ENCODE measurements around the gene FGFR1OP2. TPM values are rescaled to one million over a fixed set of nuclear protein-coding genes. Genes with fewer than 3 reads are reported as not detected.
A peak's percentile ranks its signal among the peaks of the same experiment; 100 is the strongest.
"Not testable (repeated sequence)": the region's sequence is repeated elsewhere in the genome, so short reads cannot be mapped to it uniquely, and the experiment has no call there.

FGFR1OP2 gene
- total RNA-seq = 12.7 TPM

- DNase-seq (ENCODE audit: low spot score) (peak; percentile 99), ATAC-seq (peak; percentile 93)
Measured at GRCh38 chr12:26937863-26938700, at the start of gene FGFR1OP2, which contains the start of gene INTS13. Gene FGFR1OP2 (plus strand): TSS chr12:26938470. CDS start chr12:26954159, 15,689 bp downstream. Gene INTS13 (minus strand): TSS chr12:26937981. CDS start chr12:26936803, 1,178 bp downstream.

DNA sequence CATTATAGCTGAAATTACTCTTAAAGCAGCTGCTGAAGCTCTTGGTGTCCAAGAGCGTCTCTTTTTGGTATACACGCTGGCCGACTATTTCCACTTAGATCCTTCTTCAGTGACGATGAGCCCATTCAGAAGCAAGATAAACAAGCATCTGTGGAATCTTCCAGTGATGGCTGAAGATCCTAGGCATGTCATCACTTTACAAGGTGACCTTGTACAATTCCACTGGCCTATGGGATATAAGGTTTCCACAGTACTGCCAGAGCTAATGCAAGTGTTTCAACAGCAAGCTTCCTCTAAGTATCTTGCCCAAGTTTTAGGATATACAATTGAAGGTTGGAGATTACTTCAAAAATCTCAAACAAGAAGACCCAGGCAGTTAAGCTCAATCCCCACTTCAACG is 47.5 kb upstream of the FGFR1OP2 start:
- DNase-seq (ENCODE audit: low spot score) = no peak
- ATAC-seq = no peak

DNA sequence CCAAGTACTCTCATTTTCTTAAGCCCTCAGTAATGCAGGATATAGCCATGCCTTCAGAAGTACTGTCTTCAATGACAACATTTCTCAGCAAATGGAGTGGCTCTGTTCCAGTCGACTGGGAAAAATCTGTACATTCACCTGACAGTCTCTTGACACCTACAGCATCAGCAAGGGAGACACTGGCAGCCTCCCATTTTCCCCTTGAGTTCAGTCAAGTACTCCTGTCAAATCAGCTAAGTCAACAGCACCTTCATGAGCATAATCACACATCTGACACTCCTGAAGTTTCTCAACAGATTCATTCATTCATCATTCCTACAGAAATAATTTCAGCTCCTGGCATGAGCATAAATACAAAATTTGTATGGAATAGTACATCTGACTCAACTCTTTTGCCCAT is 46.6 kb upstream of the FGFR1OP2 start:
- ATAC-seq = no peak

GRCh38 chr12:26895672-26896071 is 42.6 kb upstream of the FGFR1OP2 start:
- DNase-seq (ENCODE audit: low spot score) = no peak
- no peak for ATAC-seq

More for the DNA sequence above, 46.6 kb upstream of the FGFR1OP2 start:
- DNase-seq (ENCODE audit: low spot score) = no peak

GRCh38 chr12:26896913-26897312 is 41.4 kb upstream of the FGFR1OP2 start:
- ATAC-seq (no peak), DNase-seq (ENCODE audit: low spot score) (no peak)

DNA sequence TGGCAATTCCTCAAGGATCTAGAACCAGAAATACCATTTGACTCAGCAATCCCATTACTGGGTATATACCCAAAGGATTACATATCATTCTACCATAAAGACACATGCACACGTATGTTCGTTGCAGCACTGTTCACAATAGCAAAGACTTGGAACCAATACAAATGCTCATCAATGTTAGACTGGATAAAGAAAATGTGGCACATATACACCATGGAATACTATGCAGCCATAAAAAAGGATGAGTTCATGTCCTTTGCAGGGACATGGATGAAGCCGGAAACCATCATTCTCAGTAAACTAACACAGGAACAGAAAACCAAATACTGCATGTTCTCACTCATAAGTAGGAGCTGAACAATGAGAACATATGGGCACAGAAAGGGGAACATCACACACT is 34.9 kb upstream of the FGFR1OP2 start:
- not testable (repeated sequence) for DNase-seq (ENCODE audit: low spot score); ATAC-seq

- ATAC-seq (no peak), DNase-seq (ENCODE audit: low spot score) (no peak)
Measured at GRCh38 chr12:26906024-26906423, 32.2 kb upstream of the FGFR1OP2 start.

DNA sequence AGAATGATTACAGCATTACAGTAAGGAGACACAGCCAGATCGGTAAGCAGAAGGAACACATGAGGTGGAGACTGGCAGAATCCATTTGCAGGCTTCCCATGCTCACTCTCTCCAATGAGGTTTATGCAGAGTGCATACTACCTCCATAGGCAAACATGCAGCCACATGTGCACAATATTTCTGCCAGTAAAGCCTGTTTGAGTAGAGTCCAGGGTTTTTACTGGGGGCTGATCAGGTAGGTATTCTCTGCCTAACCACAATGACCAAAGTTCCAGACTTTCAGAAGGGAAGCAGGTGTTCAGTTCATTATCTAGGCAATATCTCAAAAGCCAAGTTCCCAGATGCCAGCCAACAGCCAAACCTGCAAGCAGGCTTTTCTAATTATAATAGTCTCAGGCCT is 31.6 kb upstream of the FGFR1OP2 start:
- ATAC-seq (peak; percentile 19), DNase-seq (ENCODE audit: low spot score) (no peak)

DNA sequence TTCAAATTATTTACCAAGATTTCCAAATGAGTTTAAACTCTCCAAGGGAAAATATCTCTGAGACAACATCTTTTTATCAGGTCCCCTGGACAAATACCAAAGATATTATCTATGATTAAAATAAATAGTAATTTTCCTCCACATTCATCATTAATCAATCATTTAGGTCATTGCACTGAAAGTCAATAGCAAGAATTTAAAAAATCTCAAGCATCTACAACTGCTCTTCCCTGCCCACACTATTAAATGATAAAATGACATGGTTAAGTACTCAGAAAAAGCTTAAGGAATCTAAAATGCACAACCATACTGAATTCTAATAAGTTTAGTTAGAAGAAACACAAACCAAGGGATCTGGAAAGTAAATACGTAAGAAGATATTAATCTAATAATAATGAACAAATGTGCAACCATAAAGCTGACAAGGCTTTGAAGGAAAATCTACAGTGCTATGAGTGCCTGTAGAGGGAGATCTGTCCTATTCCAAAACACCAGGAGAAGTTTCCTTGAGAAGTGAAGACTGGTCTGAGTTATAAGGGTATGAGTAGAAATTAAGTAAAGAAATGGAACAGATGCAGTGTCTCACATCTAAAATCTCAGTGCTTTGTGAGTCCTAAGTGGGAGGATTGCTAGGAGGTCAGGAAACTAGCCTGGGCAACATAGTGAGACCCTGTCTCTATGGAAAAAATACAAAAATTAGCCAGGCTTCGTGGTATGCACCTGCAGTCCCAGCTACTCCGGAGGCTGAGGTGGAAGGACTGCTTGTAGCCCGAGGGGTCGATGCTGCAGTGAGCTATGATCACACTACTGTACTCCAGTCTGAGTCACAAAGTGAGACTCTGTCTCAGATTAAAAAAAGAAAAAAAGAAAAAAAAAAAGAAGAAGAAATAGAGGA is 19.7 kb upstream of the FGFR1OP2 start:
- DNase-seq (ENCODE audit: low spot score) (no peak), ATAC-seq (no peak)

- ATAC-seq (no peak), DNase-seq (ENCODE audit: low spot score) (no peak)
Measured at GRCh38 chr12:26919216-26919555, 19.1 kb upstream of the FGFR1OP2 start.

- ATAC-seq (no peak), DNase-seq (ENCODE audit: low spot score) (no peak)
Measured at GRCh38 chr12:26921886-26922285, 16.4 kb upstream of the FGFR1OP2 start.

GRCh38 chr12:26928661-26929060 is 9.6 kb upstream of the FGFR1OP2 start:
- no peak for ATAC-seq
- no peak for DNase-seq (ENCODE audit: low spot score)

DNA sequence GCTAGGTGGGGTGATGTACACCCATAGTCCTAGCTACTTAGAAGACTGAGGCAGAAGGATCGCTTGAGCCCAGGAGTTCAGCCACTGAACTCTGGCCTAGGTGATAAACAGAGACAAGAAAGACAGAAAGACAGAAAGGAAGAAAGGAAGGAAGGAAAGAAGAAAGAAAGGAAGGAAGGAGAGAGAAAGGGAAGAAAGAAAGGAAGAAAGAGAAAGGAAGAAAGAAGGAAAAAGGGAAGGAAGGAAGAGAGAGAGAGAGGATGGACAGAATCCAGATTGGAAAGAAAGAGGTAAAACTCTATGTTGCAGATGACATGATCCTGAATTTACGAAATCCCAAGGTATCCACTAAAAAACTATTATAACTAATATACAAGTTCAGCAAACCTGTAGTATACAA is 8.7 kb upstream of the FGFR1OP2 start:
- DNase-seq (ENCODE audit: low spot score) (no peak), ATAC-seq (no peak)

DNA sequence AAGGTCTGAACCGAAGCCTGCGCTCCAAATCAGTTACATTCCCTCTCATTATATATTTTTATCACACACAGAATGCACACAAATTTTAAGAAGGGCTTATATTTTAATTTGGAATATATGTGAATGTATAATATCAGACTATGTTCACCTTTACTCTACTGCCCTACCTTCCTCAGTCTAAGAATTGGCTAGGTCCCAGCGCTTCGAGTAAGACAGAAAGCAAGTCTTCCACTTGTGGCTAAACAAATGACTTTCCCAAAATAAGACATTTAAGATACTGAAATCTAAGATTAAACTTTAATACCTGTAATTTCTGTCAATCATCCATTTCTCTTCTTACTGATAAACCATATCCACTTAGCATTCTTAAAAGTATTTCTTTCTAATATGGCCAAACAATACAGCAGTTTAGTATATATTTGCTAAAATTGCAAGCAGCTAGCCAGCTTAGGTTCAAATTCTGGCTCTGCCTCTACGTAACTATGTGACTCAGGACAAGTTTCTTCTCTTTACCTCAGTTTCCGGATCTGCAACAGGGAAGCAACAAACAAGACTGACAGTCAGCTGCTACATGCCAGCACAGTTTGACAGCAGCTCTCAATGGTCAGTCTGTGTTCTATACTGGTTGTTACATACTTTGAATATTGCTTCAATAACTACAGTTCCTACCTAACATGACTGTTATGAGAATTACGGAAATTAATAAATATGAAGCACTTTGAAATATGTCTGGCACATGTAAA is 2.5 kb upstream of the FGFR1OP2 start:
- ATAC-seq (no peak), DNase-seq (ENCODE audit: low spot score) (no peak)

DNA sequence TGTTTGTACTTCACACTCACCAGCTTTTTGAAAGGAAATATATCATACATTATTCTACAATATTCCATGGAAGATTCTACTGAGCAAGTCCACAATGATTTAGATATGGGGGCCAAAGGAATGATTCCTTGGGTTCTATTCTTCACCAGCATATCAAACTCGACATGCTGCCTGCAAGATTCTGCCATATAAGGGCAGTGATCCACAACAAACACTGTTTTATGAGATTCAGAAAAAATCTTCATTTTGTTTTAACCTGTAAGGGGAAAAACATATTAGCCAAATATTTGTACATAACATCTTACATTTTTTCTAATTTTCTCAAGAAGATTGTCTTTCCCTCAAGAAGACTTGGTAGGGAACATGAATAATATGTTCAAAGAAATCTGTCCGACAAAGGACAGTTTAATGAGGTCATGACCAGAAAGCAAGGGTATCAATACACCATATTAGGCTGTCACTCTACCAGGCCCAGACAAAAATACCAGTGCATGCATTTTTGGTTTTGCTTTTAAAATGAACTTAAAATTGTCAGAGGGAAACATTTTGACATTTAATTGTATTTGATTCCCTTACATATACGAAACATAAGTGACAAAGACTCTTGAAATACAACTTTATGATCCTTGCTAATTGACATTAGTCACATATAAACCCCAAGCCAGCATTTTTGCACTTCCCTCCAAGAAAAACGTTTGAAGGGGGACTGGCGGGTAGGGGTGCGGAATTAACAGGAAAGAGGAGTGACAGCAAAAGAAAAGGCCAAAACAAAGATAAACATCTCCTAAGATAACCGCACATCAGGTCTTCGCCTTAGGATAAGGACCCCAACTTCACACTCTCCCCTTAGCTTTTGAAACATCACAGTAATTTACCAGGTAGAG is 1.5 kb upstream of the FGFR1OP2 start:
- no peak for ATAC-seq
- DNase-seq (ENCODE audit: low spot score) = no peak

- ATAC-seq = no peak
- no peak for DNase-seq (ENCODE audit: low spot score)
Measured at GRCh38 chr12:26937443-26937862, 817 bp upstream of the FGFR1OP2 start.

DNA sequence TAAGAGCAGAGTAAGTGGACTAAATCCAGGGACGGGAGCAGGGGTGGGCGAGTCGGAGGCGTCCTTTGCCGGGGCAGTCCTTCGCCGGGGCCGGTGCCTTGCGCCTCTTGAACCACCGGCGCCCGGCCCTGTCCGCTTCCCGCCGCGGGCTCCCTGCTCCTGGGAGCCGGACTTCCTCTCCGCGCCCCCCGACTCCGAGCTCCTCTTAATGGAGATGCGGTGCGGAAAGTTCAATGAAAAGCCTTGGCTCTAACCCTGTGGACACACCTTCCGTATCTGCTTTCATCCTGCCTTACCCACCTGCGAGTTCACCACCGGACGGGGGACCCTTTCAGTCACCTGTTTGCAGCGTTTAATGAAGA is 412 bp downstream of the FGFR1OP2 start:
- DNase-seq (ENCODE audit: low spot score) (no peak), ATAC-seq (peak; percentile 26)

DNA sequence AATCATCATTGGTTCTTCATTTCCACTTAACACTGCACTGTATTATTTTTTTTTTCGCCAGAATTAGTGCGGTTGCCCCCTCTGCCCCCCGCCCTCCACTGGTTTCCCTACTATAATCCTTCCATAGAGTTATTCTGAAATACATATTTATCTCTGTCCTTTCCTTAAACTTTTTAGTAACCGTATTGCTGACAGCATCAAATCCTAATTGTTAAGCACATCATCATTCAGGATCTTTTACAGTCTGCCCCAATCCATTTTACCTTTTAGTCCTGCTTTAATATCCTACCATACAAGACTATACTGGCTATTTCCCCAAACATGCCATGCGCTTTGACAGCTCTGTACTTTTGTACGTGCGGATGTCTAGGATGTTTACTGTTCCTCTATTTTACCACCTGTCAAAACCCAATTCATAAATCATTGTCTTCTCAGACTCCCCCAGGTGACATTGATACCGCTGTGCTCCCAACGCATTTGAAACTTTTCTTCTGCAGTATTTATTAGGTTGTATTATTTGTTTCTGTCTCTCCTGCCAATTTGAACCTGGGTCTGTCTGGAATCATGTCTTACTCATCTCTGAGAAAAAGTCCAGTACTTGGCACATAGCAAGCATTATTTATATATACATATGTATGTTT is 1.0 kb downstream of the FGFR1OP2 start:
- no peak for ATAC-seq
- no peak for DNase-seq (ENCODE audit: low spot score)

DNA sequence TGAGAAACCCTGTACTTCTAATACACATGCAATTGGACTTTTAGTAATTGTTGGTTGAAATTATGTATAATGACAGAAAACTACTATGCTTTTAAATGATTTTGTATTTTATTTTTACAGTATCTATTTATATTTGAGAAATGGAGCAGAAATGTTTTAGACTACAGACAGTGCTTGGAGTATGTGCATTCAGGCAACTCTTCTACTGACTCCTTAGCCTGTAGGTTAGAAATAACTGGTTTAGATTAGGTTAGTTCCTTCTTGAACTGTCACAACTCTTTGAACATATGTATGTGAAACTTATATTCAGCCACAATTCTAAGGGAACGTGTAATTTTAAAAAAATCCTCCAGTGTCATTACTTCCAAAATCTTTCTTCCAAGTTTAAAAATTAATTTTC is 1.7 kb downstream of the FGFR1OP2 start:
- DNase-seq (ENCODE audit: low spot score) (no peak), ATAC-seq (no peak)

All from left lobe of liver (tissue), 2 donors.